Placental pericyte (primary cell): ENCODE results near the gene CRX. TPM values are rescaled to one million over a fixed set of nuclear protein-coding genes. Genes with fewer than 3 reads are reported as not detected.

Source experiments
- small RNA-seq: library from RNA; depleted of rRNA; stranded (forward); fragments of <200 nt; gene quantifications from one replicate; pipeline ENCODE3, GENCODE V24; 2012; ENCODE audit warnings: low replicate concordance
- total RNA-seq: library from RNA; depleted of rRNA; stranded (reverse); fragments of >200 nt; gene quantifications from 2 replicates; pipeline ENCODE4 v1.2.3, GENCODE V29; 2012

The CRX gene
- total RNA-seq: not detected in 2 replicates

DNA sequence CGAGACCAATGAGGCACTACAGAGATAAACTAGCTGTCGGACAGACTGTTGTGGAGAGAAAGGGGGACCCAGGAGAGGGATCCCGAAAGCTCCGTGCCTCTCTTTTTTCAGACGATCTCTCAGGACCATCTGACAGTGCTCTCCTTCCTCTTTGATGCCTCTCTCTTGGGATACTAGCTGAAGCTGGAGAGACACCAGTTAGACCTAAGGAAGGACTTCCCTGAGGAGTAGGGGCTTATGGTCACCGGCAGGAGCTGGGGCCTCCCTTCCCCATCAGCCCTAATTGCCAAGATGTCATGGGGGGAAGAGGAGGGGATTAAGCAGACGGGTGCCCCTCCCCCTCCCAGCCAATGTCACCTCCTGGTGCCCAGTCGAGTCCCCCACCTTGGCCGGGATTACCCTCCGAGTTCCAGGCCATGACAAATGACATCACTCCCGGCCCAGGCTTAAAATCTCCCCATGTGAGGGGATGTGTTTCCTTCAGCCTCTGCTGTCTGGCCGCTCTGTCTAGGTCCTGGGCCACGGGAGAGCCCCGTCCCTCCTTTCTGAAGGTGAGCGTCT lies at the start of gene CRX:
CRX (plus strand) TSS at position 478 of the 561 bp plus-strand sequence. CDS start 12,507 bp downstream, outside the sequence.

DNA sequence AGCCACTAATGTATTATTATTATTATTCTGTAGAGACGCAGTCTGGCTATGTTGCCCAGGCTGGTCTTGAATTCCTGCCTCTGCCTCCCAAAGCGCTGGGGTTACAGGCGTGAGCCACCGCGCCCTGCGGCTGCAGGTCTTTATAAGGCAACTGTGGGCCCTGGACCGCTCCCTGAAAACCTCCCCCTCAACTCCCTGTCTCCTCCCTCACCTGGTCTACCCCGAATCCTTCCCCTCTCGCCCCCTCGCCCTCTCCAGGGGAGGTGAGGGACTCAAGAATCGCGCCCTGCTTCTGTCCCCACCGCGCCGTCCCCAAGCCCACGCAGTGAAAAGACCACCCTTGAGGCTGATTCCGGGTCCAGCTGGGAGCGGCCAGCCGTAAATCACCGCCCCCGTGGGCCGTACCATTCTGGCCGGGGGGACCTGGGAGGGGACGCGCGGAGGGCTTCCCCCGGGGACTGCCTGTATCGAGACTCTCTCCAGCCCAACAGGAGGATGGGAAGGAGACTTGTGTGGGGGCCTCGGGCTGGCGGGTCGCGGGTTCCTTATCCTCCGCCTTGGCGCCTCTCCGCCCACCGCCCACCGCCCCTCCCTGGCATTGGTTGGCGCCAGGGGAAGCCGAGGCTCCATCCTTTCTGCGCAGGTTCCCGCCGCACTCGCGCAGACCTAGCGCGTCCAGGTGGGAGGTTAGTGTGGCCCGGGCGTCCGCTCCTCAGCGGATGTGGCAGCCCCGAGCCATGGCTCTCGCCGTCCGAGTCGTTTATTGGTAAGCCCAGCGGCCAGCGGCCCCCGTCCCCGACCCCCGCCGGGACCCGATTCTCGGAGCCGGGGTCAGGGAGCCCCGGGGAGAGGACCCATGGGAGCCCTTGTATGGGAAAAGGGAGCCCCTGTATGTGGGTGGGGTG lies 43.4 kb upstream of the CRX start, which contains the start of gene SELENOW:
SELENOW (plus strand) TSS at position 655 of the 905 bp plus-strand sequence; CDS start at position 738, 83 bp downstream.

DNA sequence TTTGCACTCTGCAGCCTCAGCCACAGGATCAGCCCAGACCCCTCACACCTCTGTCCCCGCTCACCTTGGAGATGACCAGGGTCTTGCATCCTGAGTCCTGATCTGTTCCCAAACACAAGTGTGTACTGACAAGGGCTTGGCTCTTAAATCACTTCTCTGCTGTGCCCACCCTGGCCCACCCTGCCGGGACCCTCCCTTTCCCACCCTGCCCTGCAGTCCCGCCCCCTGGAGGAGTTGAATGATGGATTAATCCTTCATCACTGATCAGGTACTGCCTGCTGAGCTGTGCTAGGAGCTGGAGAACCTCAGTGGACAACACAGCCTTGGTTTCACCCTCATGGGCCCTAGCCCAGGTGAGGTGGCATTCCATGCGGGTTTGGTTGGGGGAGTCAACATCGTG lies 17.3 kb upstream of the CRX start, which contains the start of gene TPRX1:
TPRX1 (minus strand) TSS at position 101 of the 400 bp plus-strand sequence; CDS start at position 89, 12 bp downstream.

DNA sequence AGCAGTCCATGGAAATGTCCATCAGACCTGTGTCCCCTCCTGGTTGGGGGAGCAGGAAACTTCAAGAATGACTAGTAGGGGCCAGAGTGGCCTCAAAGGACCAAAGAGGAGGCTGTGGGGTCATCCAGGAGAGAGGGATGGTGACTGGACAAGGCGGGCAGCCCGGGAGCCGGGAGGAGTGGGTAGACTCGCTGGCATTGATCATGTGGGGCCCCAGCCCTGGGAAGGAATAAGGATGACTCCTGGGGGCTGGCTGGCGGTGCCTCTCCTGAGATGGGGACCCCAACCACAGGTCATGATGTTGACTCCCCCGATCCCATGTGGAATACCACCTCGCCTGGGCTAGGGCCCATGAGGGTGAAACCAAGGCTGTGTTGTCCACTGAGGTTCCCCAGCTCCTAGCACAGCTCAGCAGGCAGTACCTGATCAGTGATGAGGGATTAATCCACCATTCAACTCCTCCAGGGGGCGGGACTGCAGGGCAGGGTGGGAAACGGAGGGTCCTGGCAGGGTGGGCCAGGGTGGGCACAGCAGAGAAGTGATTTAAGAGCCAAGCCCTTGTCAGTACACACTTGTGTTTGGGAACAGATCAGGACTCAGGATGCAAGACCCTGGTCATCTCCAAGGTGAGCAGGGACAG lies 37.0 kb downstream of the CRX start, which contains the start of gene TPRX2:
TPRX2 (plus strand) TSS at position 590 of the 640 bp plus-strand sequence; CDS start at position 602, 12 bp downstream.

DNA sequence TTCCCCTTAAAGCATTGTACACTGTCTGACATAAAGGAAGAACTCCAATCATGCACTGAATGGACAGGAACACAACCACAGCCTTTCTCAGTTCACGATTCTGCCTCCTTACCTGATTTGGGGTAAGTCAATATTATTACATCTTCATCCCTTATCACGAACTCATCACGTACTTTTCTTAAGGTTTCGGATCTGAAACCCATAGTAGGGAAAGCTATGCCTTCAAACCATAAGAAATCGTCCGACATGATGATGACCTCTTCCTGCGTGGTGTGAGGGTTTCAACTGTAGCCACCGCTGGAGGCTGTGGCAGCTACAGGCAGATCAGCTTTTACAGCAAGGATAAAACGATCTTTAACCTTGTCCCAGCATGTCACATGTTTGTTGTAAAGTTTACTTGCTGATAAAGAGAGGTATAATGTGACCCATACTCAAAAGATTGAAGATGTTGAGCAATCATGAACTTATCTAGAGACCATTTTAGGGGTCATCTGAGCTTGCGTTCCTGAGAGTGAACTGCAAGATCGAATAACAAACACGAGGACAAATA lies 64.3 kb downstream of the CRX start, which contains the start of gene SULT2A1:
SULT2A1 (minus strand) TSS at position 306 of the 550 bp plus-strand sequence; CDS start at position 248, 58 bp downstream.

Small RNAs within 50 kb of the gene (small RNA-seq; reads per million reads assigned to genes)
- gene AC008745.1: not detected

Other genes with a start within 250 kb of the CRX start
- not detected in 2 replicates for gene ZNF541, start 248.8 kb upstream of the CRX start, total RNA-seq
- 10.2 and 11.6 TPM in 2 replicates for gene BICRA, start 212.8 kb upstream of the CRX start, total RNA-seq
- 112 and 162 TPM in 2 replicates for gene EHD2, start 108.5 kb upstream of the CRX start, total RNA-seq
- gene NOP53, start 76.4 kb upstream of the CRX start, total RNA-seq: 65.0 and 111 TPM in 2 replicates
- gene SELENOW, start 43.2 kb upstream of the CRX start, total RNA-seq: 37.4 and 111 TPM in 2 replicates
- gene TPRX1, start 17.4 kb upstream of the CRX start, total RNA-seq: not detected in 2 replicates
- not detected in 2 replicates for gene TPRX2, start 37.3 kb downstream of the CRX start, total RNA-seq
- gene SULT2A1, start 64.4 kb downstream of the CRX start, total RNA-seq: not detected in 2 replicates
- gene BSPH1, start 170.2 kb downstream of the CRX start, total RNA-seq: not detected in 2 replicates
- gene ELSPBP1, start 172.7 kb downstream of the CRX start, total RNA-seq: not detected in 2 replicates
- not detected in 2 replicates for gene CABP5, start 222.1 kb downstream of the CRX start, total RNA-seq